ENCODE measurements around the gene CFAP46.
"Not testable (repeated sequence)": the region's sequence is repeated elsewhere in the genome, so short reads cannot be mapped to it uniquely, and the experiment has no call there.

Gene CFAP46

GRCh38 chr10:132890301-132890700 is 52.1 kb downstream of the CFAP46 start:
- in situ Hi-C loops (cut with HindIII; ENCODE audit: low pct_unique_long_range_greater_than_20kb, low sequenced_read_pairs), result no loop called here
- DNase-seq (ENCODE audit: low read depth in 1 of 2, low spot score in 1 of 2), result no peak
- no peak for TF ChIP-seq JUND (IDR thresholded peaks at IDR 0.05; ENCODE audit: low read depth)

- no peak for TF ChIP-seq JUND (IDR thresholded peaks at IDR 0.05; ENCODE audit: low read depth)
- in situ Hi-C loops (cut with HindIII; ENCODE audit: low pct_unique_long_range_greater_than_20kb, low sequenced_read_pairs), result no loop called here
- DNase-seq (ENCODE audit: low read depth in 1 of 2, low spot score in 1 of 2), result no peak
Observed at GRCh38 chr10:132889556-132889955, 52.8 kb downstream of the CFAP46 start.

- in situ Hi-C loops (cut with HindIII; ENCODE audit: low pct_unique_long_range_greater_than_20kb, low sequenced_read_pairs), result no loop called here
- DNase-seq (ENCODE audit: low read depth in 1 of 2, low spot score in 1 of 2), result no peak
Observed at GRCh38 chr10:132888898-132889490, 53.4 kb downstream of the CFAP46 start.

GRCh38 chr10:132888446-132888845 is 53.9 kb downstream of the CFAP46 start:
- DNase-seq (ENCODE audit: low read depth in 1 of 2, low spot score in 1 of 2); in situ Hi-C loops (cut with HindIII; ENCODE audit: low pct_unique_long_range_greater_than_20kb, low sequenced_read_pairs): not testable (repeated sequence)

More at GRCh38 chr10:132888898-132889490, 53.4 kb downstream of the CFAP46 start:
- no peak for TF ChIP-seq JUND (IDR thresholded peaks at IDR 0.05; ENCODE audit: low read depth)

GRCh38 chr10:132886211-132887099 is 55.9 kb downstream of the CFAP46 start:
- in situ Hi-C loops (cut with HindIII; ENCODE audit: low pct_unique_long_range_greater_than_20kb, low sequenced_read_pairs), result no loop called here
- no peak for TF ChIP-seq JUND (IDR thresholded peaks at IDR 0.05; ENCODE audit: low read depth)
- DNase-seq (ENCODE audit: low read depth in 1 of 2, low spot score in 1 of 2), result peak in 1 of 2 experiments; percentile 58

- no peak for TF ChIP-seq JUND (IDR thresholded peaks at IDR 0.05; ENCODE audit: low read depth)
- no peak for DNase-seq (ENCODE audit: low read depth in 1 of 2, low spot score in 1 of 2)
- in situ Hi-C loops (cut with HindIII; ENCODE audit: low pct_unique_long_range_greater_than_20kb, low sequenced_read_pairs), result no loop called here
Observed at GRCh38 chr10:132885451-132886210, 56.7 kb downstream of the CFAP46 start.

GRCh38 chr10:132884691-132885271 is 57.6 kb downstream of the CFAP46 start:
- in situ Hi-C loops (cut with HindIII; ENCODE audit: low pct_unique_long_range_greater_than_20kb, low sequenced_read_pairs), result no loop called here
- no peak for DNase-seq (ENCODE audit: low read depth in 1 of 2, low spot score in 1 of 2)
- TF ChIP-seq JUND (IDR thresholded peaks at IDR 0.05; ENCODE audit: low read depth), result no peak

GRCh38 chr10:132884041-132884440 is 58.3 kb downstream of the CFAP46 start:
- DNase-seq (ENCODE audit: low read depth in 1 of 2, low spot score in 1 of 2), result no peak
- in situ Hi-C loops (cut with HindIII; ENCODE audit: low pct_unique_long_range_greater_than_20kb, low sequenced_read_pairs), result no loop called here
- TF ChIP-seq JUND (IDR thresholded peaks at IDR 0.05; ENCODE audit: low read depth), result no peak

GRCh38 chr10:132883391-132883881 is 58.9 kb downstream of the CFAP46 start:
- in situ Hi-C loops (cut with HindIII; ENCODE audit: low pct_unique_long_range_greater_than_20kb, low sequenced_read_pairs), result no loop called here
- DNase-seq (ENCODE audit: low read depth in 1 of 2, low spot score in 1 of 2), result no peak
- TF ChIP-seq JUND (IDR thresholded peaks at IDR 0.05; ENCODE audit: low read depth), result no peak

- in situ Hi-C loops (cut with HindIII; ENCODE audit: low pct_unique_long_range_greater_than_20kb, low sequenced_read_pairs), result no loop called here
- DNase-seq (ENCODE audit: low read depth in 1 of 2, low spot score in 1 of 2), result no peak
- no peak for TF ChIP-seq JUND (IDR thresholded peaks at IDR 0.05; ENCODE audit: low read depth)
Observed at GRCh38 chr10:132882069-132882951, 60.1 kb downstream of the CFAP46 start.

- TF ChIP-seq JUND (IDR thresholded peaks at IDR 0.05; ENCODE audit: low read depth), result no peak
- DNase-seq (ENCODE audit: low read depth in 1 of 2, low spot score in 1 of 2), result no peak
- in situ Hi-C loops (cut with HindIII; ENCODE audit: low pct_unique_long_range_greater_than_20kb, low sequenced_read_pairs), result no loop called here
Observed at GRCh38 chr10:132881186-132881920, 61.0 kb downstream of the CFAP46 start.

All from T47D (cell line).